GM12878 (cell line): ENCODE data around the gene CCDC187. TPM values are rescaled to one million over a fixed set of nuclear protein-coding genes. Genes with fewer than 3 reads are reported as not detected.

Experiments
- ATAC-seq: fragments of 200-7000 bp; cut with Tn5 transposase; 3 replicates; pipeline ENCODE4 v1.9.1; 2020; ENCODE audit warnings: mild to moderate bottlenecking, moderate library complexity
- BruUV-seq: library from RNA; stranded (reverse); fragments of 400-500 nt; replicated peaks from 2 replicates; lab custom pipeline; 2021; lab: Mats Ljungman, UMichigan
- CTCF ChIA-PET: fragments of 300-600 bp; sonication (Branson Sonifier 250); formaldehyde crosslinking; extraction: SDS; loops from one replicate; lab custom pipeline; 2021; ENCODE audit warnings: inconsistent platforms; lab: Yijun Ruan, JAX
- POLR2A ChIA-PET: fragments of 350-600 bp; formaldehyde crosslinking; extraction: SDS; loops from one replicate; lab custom pipeline; 2021; ENCODE audit warnings: inconsistent platforms; lab: Charles Lee
- RAD21 ChIA-PET: fragments of 300-600 bp; sonication (Branson Sonifier 250); formaldehyde crosslinking; loops from one replicate; lab custom pipeline; 2023; ENCODE audit warnings: antibody characterized with exemption; ENCODE audit not compliant: unreplicated experiment; lab: Charles Lee
- SMC1A ChIA-PET: fragments of 300-600 bp; sonication (Branson Sonifier 250); formaldehyde crosslinking; loops from one replicate; lab custom pipeline; 2023; ENCODE audit not compliant: unreplicated experiment, uncharacterized antibody; lab: Charles Lee
- DNase-seq: peaks from one replicate; pipeline ENCODE4 v3.0.0-alpha.2; 2011; ENCODE audit warnings: low read depth, low spot score
- FAIRE-seq: peaks from 3 replicates; lab custom pipeline; 2011; peaks lifted over from hg19 to GRCh38; lab: Jason Lieb, UNC
- H2AFZ ChIP-seq: 2 replicates; pipeline ENCODE4 v1.6.0; 2011; ENCODE audit warnings: low read depth, low read length, control low read depth; ENCODE audit not compliant: control insufficient read depth
- H3K27ac ChIP-seq: 2 replicates; pipeline ENCODE4 v1.5.1; 2011; ENCODE audit warnings: control low read depth; ENCODE audit not compliant: control insufficient read depth, insufficient read depth
- H3K27me3 ChIP-seq, 2 experiments: replicated peaks in 1 of 2; 2 replicates each; pipeline versions ENCODE4 v1.6.0 to v1.6.1; 2011; ENCODE audit warnings: low read length in 1 of 2; ENCODE audit not compliant: control insufficient read depth in 2 of 2, insufficient read depth in 2 of 2
- H3K36me3 ChIP-seq, 2 experiments: 2 replicates each; pipeline ENCODE4 v1.5.1; 2011; ENCODE audit warnings: low read length in 1 of 2; ENCODE audit not compliant: control insufficient read depth in 2 of 2, insufficient read depth in 2 of 2
- H3K4me1 ChIP-seq: 2 replicates; pipeline ENCODE4 v1.6.1; 2011; ENCODE audit warnings: mild to moderate bottlenecking, low read length, moderate library complexity, mixed read lengths; ENCODE audit not compliant: control insufficient read depth, insufficient read depth
- H3K4me2 ChIP-seq: 2 replicates; pipeline ENCODE4 v1.6.0; 2011; ENCODE audit warnings: control low read depth; ENCODE audit not compliant: control insufficient read depth, insufficient read depth
- H3K4me3 ChIP-seq: fragments of 200-600 bp; sonication (generic); 2 replicates; pipeline ENCODE4 v1.5.1; 2016
- H3K79me2 ChIP-seq: 2 replicates; pipeline ENCODE4 v1.6.0; 2011; ENCODE audit warnings: low read length; ENCODE audit not compliant: control insufficient read depth, insufficient read depth
- H3K9ac ChIP-seq: 2 replicates; pipeline ENCODE4 v1.8.0; 2011; ENCODE audit warnings: low read length, control low read depth, mixed read lengths; ENCODE audit not compliant: control insufficient read depth, insufficient read depth
- H3K9me3 ChIP-seq: replicated peaks from 3 replicates; pipeline ENCODE4 v1.5.1; 2011; ENCODE audit warnings: mild to moderate bottlenecking, low read length; ENCODE audit not compliant: control insufficient read depth, insufficient read depth
- H4K20me1 ChIP-seq: 2 replicates; pipeline ENCODE4 v1.6.0; 2011; ENCODE audit not compliant: control insufficient read depth, insufficient read depth
- CREB1 ChIP-seq: IDR thresholded peaks from 2 replicates; pipeline ENCODE4 v1.6.1; 2012; ENCODE audit warnings: low read depth, mild to moderate bottlenecking, inconsistent platforms
- EP300 ChIP-seq, 2 experiments: fragments of 150-350 bp in 1 of 2; IDR thresholded peaks; 2 replicates each; pipeline ENCODE4 v1.6.1; 2011 to 2012; ENCODE audit warnings: low read depth in 2 of 2, low read length in 2 of 2, borderline replicate concordance in 1 of 2, improper control_type of control experiment in 1 of 2, inconsistent platforms in 1 of 2; ENCODE audit not compliant: control insufficient read depth in 1 of 2
- HDGF ChIP-seq: fragments of 450-650 bp; IDR thresholded peaks from 2 replicates; pipeline ENCODE4 v1.6.1; 2016; ENCODE audit warnings: antibody characterized with exemption
- LARP7 ChIP-seq: fragments of 450-650 bp; IDR thresholded peaks from 2 replicates; pipeline ENCODE4 v1.6.1; 2017; ENCODE audit warnings: mild to moderate bottlenecking
- RAD21 ChIP-seq: IDR thresholded peaks from 2 replicates; pipeline ENCODE4 v1.6.1; 2011; ENCODE audit warnings: mild to moderate bottlenecking, low read depth, low read length, moderate library complexity; ENCODE audit not compliant: insufficient read depth
- SUPT20H ChIP-seq: IDR thresholded peaks from 2 replicates; pipeline ENCODE4 v1.6.1; 2011; ENCODE audit warnings: low read depth, mild to moderate bottlenecking, low read length, moderate library complexity, borderline replicate concordance; ENCODE audit not compliant: control insufficient read depth
- ZBTB4 ChIP-seq: fragments of 450-650 bp; formaldehyde crosslinking; IDR thresholded peaks from 2 replicates; pipeline ENCODE4 v1.4.0; 2022; ENCODE audit warnings: mild to moderate bottlenecking, moderate library complexity
- WGBS: methylation state at CpG from one replicate; pipeline ENCODE4 v1.1.6; 2016; ENCODE audit warnings: low lambda C conversion rate; ENCODE audit not compliant: insufficient replicate concordance, insufficient coverage; ENCODE audit errors: missing lambda C conversion rate; 5-methylcytosine and 5-hydroxymethylcytosine counted together
- in situ Hi-C: fragments of 300-500 bp; cut with MboI; formaldehyde crosslinking; loops from 9 replicates; pipeline ENCODE4 v1.14.3; 2018; ENCODE audit warnings: mixed read lengths
- intact Hi-C: fragments of 100-400 bp; cut with micrococcal nuclease; formaldehyde crosslinking; loops from one replicate; pipeline ENCODE4 v1.14.2; 2022; ENCODE audit not compliant: unreplicated experiment
- polyA plus RNA-seq, 11 experiments: library from polyadenylated mRNA; depleted of rRNA in 4 of 11; unstranded in 6 of 11; stranded (reverse) in 5 of 11; fragments of >200 nt; fragmentation: Nextera tagmentation in 4 of 11; fragmentation: Illumina TruSeq in 1 of 11; extraction: Ambion mirVana in 4 of 11; extraction: Trizol in 1 of 11; gene quantifications; 1 replicate in 1 of 11; 2 replicates in 10 of 11; pipeline versions ENCODE4 v1.2.1 to v1.2.3, GENCODE V29; 2011 to 2016; ENCODE audit warnings: inconsistent platforms in 2 of 11, missing spikeins in 2 of 11, low read depth in 1 of 11
- total RNA-seq, 4 experiments: library from RNA; depleted of rRNA in 3 of 4; stranded (reverse); fragments of >200 nt in 3 of 4; fragmentation: Illumina TruSeq in 1 of 4; extraction: Trizol in 1 of 4; gene quantifications; 2 replicates each; pipeline versions ENCODE4 v1.2.1 to v1.2.3, GENCODE V29; 2013 to 2021

Gene CCDC187
- total and polyA plus RNA-seq, 10 of the 15 experiments (the other 5 are each of a cell fraction or from before 2014, with no cell fraction given): 0.04 to 0.23 (median 0.04) TPM; not detected in 7

- no peak for ATAC-seq
- in situ Hi-C loops (loop anchor here (5.0 kb wide), 1 partner anchor 98 kb away; no protein-coding TSS in a partner anchor), intact Hi-C loops (no loop called here)
- RAD21 ChIA-PET: no interaction called here
- Histone ChIP-seq H3K27ac (no peak overlapping the region), H2AFZ (no peak overlapping the region), H3K4me1 (no peaks in the 10 kb centered on the region), H3K36me3 (no peaks in the 10 kb centered on the region), H3K9me3 (no peaks in the 10 kb centered on the region), H3K9ac (no peak overlapping the region), H4K20me1 (no peaks in the 10 kb centered on the region), H3K27me3 (peaks cover 0 to 2% of the 10 kb centered on the region in 2 experiments; a peak in 1 of 4 replicates), H3K4me2 (no peak overlapping the region), H3K4me3 (no peak overlapping the region), H3K79me2 (no peaks in the 10 kb centered on the region)
- WGBS: 57% methylated on average over 13 of the region's 13 CpGs
- POLR2A ChIA-PET: no interaction called here
- DNase-seq: no peak
- no peak for FAIRE-seq
- SMC1A ChIA-PET: interaction anchor here (0.6 to 0.7 kb wide), 2 partner anchors 149 to 1356 kb away, joined by 3 read pairs; no protein-coding TSS in a partner anchor
- TF ChIP-seq ZBTB4 (CRISPR knock-in tag): no peak
- no peak for TF ChIP-seq LARP7
- no peak for TF ChIP-seq RAD21
- no peak for TF ChIP-seq CREB1
- TF ChIP-seq SUPT20H: no peak
- no peak for TF ChIP-seq HDGF
- no peak for TF ChIP-seq EP300 (IDR thresholded peaks at IDR 0.05; ENCODE audit: borderline replicate concordance in 1 of 2, control insufficient read depth in 1 of 2, low read depth in 2 of 2, low read length in 2 of 2)
- no TSS peak for BruUV-seq
- CTCF ChIA-PET: interaction anchor here (0.9 kb wide), 1 partner anchor 161 kb away, joined by 3 read pairs; no protein-coding TSS in a partner anchor
These were observed 33.7 kb downstream of the CCDC187 start for GRCh38 chr9:136270173-136270705.
